PC-9 (cell line): ENCODE results near the gene LRP3. TPM values are rescaled to one million over a fixed set of nuclear protein-coding genes. Genes with fewer than 3 reads are reported as not detected.

Source experiments
- BruUV-seq: library from RNA; stranded (reverse); fragments of 400-500 nt; replicated peaks from 2 replicates; lab custom pipeline; 2021; lab: Mats Ljungman, UMichigan
- CTCF ChIA-PET: fragments of 300-600 bp; sonication (Branson Sonifier 250); formaldehyde crosslinking; loops from one replicate; lab custom pipeline; 2022; ENCODE audit warnings: antibody characterized with exemption; lab: Charles Lee
- POLR2A ChIA-PET: fragments of 300-600 bp; sonication (Branson Sonifier 250); formaldehyde crosslinking; loops from one replicate; lab custom pipeline; 2022; ENCODE audit warnings: antibody characterized with exemption; ENCODE audit not compliant: unreplicated experiment; lab: Charles Lee
- DNase-seq, 2 experiments: peaks; one replicate each; pipeline versions ENCODE4 v3.0.0 to v3.0.0-alpha.2; 2015 to 2022; ENCODE audit warnings: mixed read lengths in 1 of 2
- H2AFZ ChIP-seq: fragments of 200-600 bp; sonication (generic); 2 replicates; pipeline ENCODE4 v1.8.1; 2017; ENCODE audit warnings: antibody characterized with exemption
- H3F3A ChIP-seq: fragments of 200-600 bp; sonication (generic); 2 replicates; pipeline ENCODE4 v1.8.1; 2017; ENCODE audit warnings: antibody characterized with exemption, mild to moderate bottlenecking, low read depth; ENCODE audit not compliant: insufficient read depth
- H3K27ac ChIP-seq: fragments of 200-600 bp; sonication (generic); 2 replicates; pipeline ENCODE4 v1.6.1; 2016; ENCODE audit warnings: mixed run types
- H3K27me3 ChIP-seq: fragments of 200-600 bp; sonication (generic); 2 replicates; pipeline ENCODE4 v1.6.1; 2016; ENCODE audit warnings: low read depth, mixed run types; ENCODE audit not compliant: insufficient read depth
- H3K36me3 ChIP-seq: fragments of 200-600 bp; sonication (generic); 2 replicates; pipeline ENCODE4 v1.6.1; 2016; ENCODE audit warnings: low read depth, mixed run types
- H3K4me1 ChIP-seq: fragments of 200-600 bp; sonication (generic); replicated peaks from 2 replicates; pipeline ENCODE4 v1.6.1; 2016; ENCODE audit warnings: mixed run types; ENCODE audit not compliant: insufficient read depth
- H3K4me2 ChIP-seq: fragments of 200-600 bp; sonication (generic); 2 replicates; pipeline ENCODE4 v1.6.1; 2017; ENCODE audit warnings: mixed run types
- H3K4me3 ChIP-seq: fragments of 200-600 bp; sonication (generic); 2 replicates; pipeline ENCODE4 v1.6.1; 2016; ENCODE audit warnings: mixed run types
- H3K79me2 ChIP-seq: fragments of 200-600 bp; sonication (generic); 2 replicates; pipeline ENCODE4 v1.6.1; 2017; ENCODE audit warnings: low read depth, mixed run types
- H3K9me2 ChIP-seq: fragments of 200-600 bp; sonication (generic); 2 replicates; pipeline ENCODE4 v1.8.1; 2017; ENCODE audit warnings: mild to moderate bottlenecking; ENCODE audit not compliant: insufficient read depth
- H3K9me3 ChIP-seq: fragments of 200-600 bp; sonication (generic); 2 replicates; pipeline ENCODE4 v1.8.1; 2016; ENCODE audit warnings: low read depth; ENCODE audit not compliant: insufficient read depth
- H4K20me1 ChIP-seq: fragments of 200-600 bp; sonication (generic); 2 replicates; pipeline ENCODE4 v1.8.1; 2017; ENCODE audit not compliant: insufficient read depth
- CTCF ChIP-seq: fragments of 200-600 bp; sonication (generic); conservative IDR thresholded peaks from 2 replicates; pipeline ENCODE4 v1.6.1; 2017; ENCODE audit warnings: mixed run types, antibody characterized with exemption, mild to moderate bottlenecking, moderate library complexity
- EZH2 ChIP-seq: fragments of 200-600 bp; sonication (generic); IDR thresholded peaks from 2 replicates; pipeline ENCODE4 v1.8.0; 2017; ENCODE audit warnings: antibody characterized with exemption, low read depth
- intact Hi-C: fragments of 100-400 bp; cut with micrococcal nuclease; formaldehyde crosslinking; loops from one replicate; pipeline ENCODE4 v1.10.0; 2022; ENCODE audit not compliant: unreplicated experiment
- total RNA-seq: library from RNA; stranded (reverse); gene quantifications from 2 replicates; pipeline ENCODE4 v1.2.3, GENCODE V29; 2021

Gene LRP3
- total RNA-seq, 1 experiment from 2014 or later, result 2.3 TPM

GRCh38 chr19:33227242-33227650, 33.1 kb downstream of the LRP3 start:
- CTCF ChIA-PET, result interaction anchor here (0.7 kb wide), 1 partner anchor 556 kb away, joined by 3 read pairs; no protein-coding TSS in a partner anchor
- no peak overlapping the region for H3K4me3 ChIP-seq
- TF ChIP-seq CTCF, result no peak
- no peak for TF ChIP-seq EZH2
- POLR2A ChIA-PET, result no interaction called here
- peaks cover 66% of the 10 kb centered on the region for H3K27me3 ChIP-seq
- H3K27ac ChIP-seq, result no peak overlapping the region
- no peak overlapping the region for H3K4me2 ChIP-seq
- H3K9me3 ChIP-seq, result peaks cover 2% of the 10 kb centered on the region; the same call in 1 of the 2 replicates
- H3K4me1 ChIP-seq, result no peaks in the 10 kb centered on the region
- BruUV-seq, result no TSS peak
- H4K20me1 ChIP-seq, result no peaks in the 10 kb centered on the region
- no peaks in the 10 kb centered on the region for H3K79me2 ChIP-seq
- no peaks in the 10 kb centered on the region for H3K9me2 ChIP-seq
- intact Hi-C loops, result no loop called here
- DNase-seq, result no peak
- H2AFZ ChIP-seq, result no peak overlapping the region
- H3F3A ChIP-seq, result no peaks in the 10 kb centered on the region
- no peaks in the 10 kb centered on the region for H3K36me3 ChIP-seq

- no peaks in the 10 kb centered on the region for H3K9me2 ChIP-seq
- H3K36me3 ChIP-seq, result no peaks in the 10 kb centered on the region
- no peak overlapping the region for H3K27ac ChIP-seq
- no peak for DNase-seq
- intact Hi-C loops, result no loop called here
- ChIA-PET POLR2A (no interaction called here), CTCF (no interaction called here)
- H3K79me2 ChIP-seq, result no peaks in the 10 kb centered on the region
- H3K4me1 ChIP-seq, result no peaks in the 10 kb centered on the region
- no peak overlapping the region for H3K4me3 ChIP-seq
- no TSS peak for BruUV-seq
- peaks cover 65% of the 10 kb centered on the region for H3K27me3 ChIP-seq
- no peaks in the 10 kb centered on the region for H3F3A ChIP-seq
- H4K20me1 ChIP-seq, result no peaks in the 10 kb centered on the region
- no peak overlapping the region for H3K4me2 ChIP-seq
- no peak overlapping the region for H2AFZ ChIP-seq
- TF ChIP-seq EZH2, result no peak
- TF ChIP-seq CTCF, result no peak
- H3K9me3 ChIP-seq, result peaks cover 2% of the 10 kb centered on the region; the same call in 1 of the 2 replicates
These were observed 33.9 kb downstream of the LRP3 start for GRCh38 chr19:33227870-33228599.

- intact Hi-C loops, result no loop called here
- Histone ChIP-seq H3K36me3 (no peaks in the 10 kb centered on the region), H2AFZ (no peak overlapping the region), H3K9me2 (no peaks in the 10 kb centered on the region), H3K9me3 (peaks cover 2% of the 10 kb centered on the region; the same call in 1 of the 2 replicates), H3K4me2 (no peak overlapping the region), H3K4me1 (no peaks in the 10 kb centered on the region), H4K20me1 (no peaks in the 10 kb centered on the region), H3K27me3 (peaks cover 50% of the 10 kb centered on the region), H3F3A (no peaks in the 10 kb centered on the region), H3K27ac (no peak overlapping the region), H3K4me3 (no peak overlapping the region), H3K79me2 (no peaks in the 10 kb centered on the region)
- DNase-seq, result no peak
- CTCF ChIA-PET, result no interaction called here
- POLR2A ChIA-PET, result no interaction called here
- no TSS peak for BruUV-seq
- TF ChIP-seq EZH2 (no peak), CTCF (no peak)
These were observed 35.8 kb downstream of the LRP3 start for GRCh38 chr19:33229962-33230361.
